ENCODE measurements around the gene DDX21. TPM values are rescaled to one million over a fixed set of nuclear protein-coding genes. Genes with fewer than 3 reads are reported as not detected.

Gene DDX21
- total RNA-seq, 1 experiment from 2014 or later: 88.0 TPM

DNA sequence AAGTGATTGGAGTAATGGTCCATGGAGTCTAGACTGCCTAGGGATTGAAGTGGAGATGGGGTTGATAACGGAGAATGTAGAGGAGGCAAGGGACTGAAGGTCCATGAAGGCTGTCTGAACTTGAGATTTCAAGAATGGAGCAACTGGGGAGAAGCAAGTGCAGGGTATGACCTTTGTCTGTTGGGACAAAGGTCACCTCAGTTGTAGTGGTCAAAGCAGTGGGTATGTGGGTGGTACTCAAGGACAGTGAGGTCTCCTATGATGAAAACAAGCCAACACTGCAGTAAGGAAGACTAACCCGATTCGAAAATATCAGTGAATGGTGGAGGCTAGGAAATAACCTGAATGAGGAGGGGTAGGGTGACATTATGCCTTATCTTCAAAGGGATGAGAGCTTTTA is 5.4 kb upstream of the DDX21 start:
- ChIA-PET CTCF (no interaction called here), POLR2A (ENCODE audit: unreplicated experiment) (interaction anchor here (0.6 kb wide), 1 partner anchor 479 kb away, joined by 6 read pairs; the partner anchor contains the start of gene DNA2)
- BruUV-seq (replicated peaks): no TSS peak
- H3K79me2 ChIP-seq (ENCODE audit: low read depth): peaks cover 8% of the 10 kb centered on the region
- no peak overlapping the region for H3K4me2 ChIP-seq
- peaks cover 16% of the 10 kb centered on the region; the same call in 1 of the 2 replicates for H3F3A ChIP-seq (ENCODE audit: insufficient read depth, low read depth)
- no peak overlapping the region for H3K27ac ChIP-seq
- TF ChIP-seq, protein P1, sequence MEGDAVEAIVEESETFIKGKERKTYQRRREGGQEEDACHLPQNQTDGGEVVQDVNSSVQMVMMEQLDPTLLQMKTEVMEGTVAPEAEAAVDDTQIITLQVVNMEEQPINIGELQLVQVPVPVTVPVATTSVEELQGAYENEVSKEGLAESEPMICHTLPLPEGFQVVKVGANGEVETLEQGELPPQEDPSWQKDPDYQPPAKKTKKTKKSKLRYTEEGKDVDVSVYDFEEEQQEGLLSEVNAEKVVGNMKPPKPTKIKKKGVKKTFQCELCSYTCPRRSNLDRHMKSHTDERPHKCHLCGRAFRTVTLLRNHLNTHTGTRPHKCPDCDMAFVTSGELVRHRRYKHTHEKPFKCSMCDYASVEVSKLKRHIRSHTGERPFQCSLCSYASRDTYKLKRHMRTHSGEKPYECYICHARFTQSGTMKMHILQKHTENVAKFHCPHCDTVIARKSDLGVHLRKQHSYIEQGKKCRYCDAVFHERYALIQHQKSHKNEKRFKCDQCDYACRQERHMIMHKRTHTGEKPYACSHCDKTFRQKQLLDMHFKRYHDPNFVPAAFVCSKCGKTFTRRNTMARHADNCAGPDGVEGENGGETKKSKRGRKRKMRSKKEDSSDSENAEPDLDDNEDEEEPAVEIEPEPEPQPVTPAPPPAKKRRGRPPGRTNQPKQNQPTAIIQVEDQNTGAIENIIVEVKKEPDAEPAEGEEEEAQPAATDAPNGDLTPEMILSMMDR (conservative IDR thresholded peaks at IDR 0.05): no peak
- TF ChIP-seq EZH2 (IDR thresholded peaks at IDR 0.05; ENCODE audit: low read depth): no peak
- H2AFZ ChIP-seq: no peak overlapping the region
- DNase-seq: no peak
- no peak overlapping the region for H3K4me3 ChIP-seq
- no peaks in the 10 kb centered on the region for H3K9me2 ChIP-seq (ENCODE audit: insufficient read depth)
- no peaks in the 10 kb centered on the region for H3K9me3 ChIP-seq (ENCODE audit: insufficient read depth, low read depth)
- no peaks in the 10 kb centered on the region for H3K27me3 ChIP-seq (ENCODE audit: insufficient read depth, low read depth)
- peaks cover 7% of the 10 kb centered on the region for H3K4me1 ChIP-seq (replicated peaks; ENCODE audit: insufficient read depth)
- intact Hi-C loops (cut with micrococcal nuclease; ENCODE audit: unreplicated experiment): no loop called here
- H3K36me3 ChIP-seq (ENCODE audit: low read depth): peaks cover 4% of the 10 kb centered on the region; the same call in 1 of the 2 replicates
- no peaks in the 10 kb centered on the region for H4K20me1 ChIP-seq (ENCODE audit: insufficient read depth)

DNA sequence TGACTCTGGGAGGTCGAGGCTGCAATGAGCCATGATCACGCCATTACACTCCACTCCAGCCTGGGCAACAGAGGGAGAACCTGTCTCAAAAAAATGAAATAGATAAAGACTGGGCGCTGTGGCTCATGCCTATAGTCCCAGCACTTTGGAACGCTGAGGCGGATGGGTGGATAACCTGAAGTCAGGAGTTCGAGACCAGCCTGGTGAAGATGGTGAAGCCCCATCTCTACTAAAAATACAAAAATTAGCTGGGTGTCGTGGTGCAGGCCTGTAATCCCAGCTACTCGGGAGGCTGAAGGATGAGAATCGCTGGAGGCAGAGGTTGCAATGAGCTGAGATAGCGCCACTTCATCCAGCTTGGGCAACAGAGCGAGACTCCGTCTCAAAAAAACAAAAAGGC is 1.1 kb upstream of the DDX21 start:
- Histone ChIP-seq H3K9me3 (ENCODE audit: insufficient read depth, low read depth) (no peaks in the 10 kb centered on the region), H3K36me3 (ENCODE audit: low read depth) (peaks cover 26% of the 10 kb centered on the region), H4K20me1 (ENCODE audit: insufficient read depth) (peaks cover 28% of the 10 kb centered on the region), H3K4me3 (peak overlapping the region; percentile 85; the same call in 1 of the 2 replicates), H3K4me2 (peak overlapping the region; percentile 90), H3K79me2 (ENCODE audit: low read depth) (peaks cover 46% of the 10 kb centered on the region), H3F3A (ENCODE audit: insufficient read depth, low read depth) (peaks cover 34% of the 10 kb centered on the region), H3K27me3 (ENCODE audit: insufficient read depth, low read depth) (no peaks in the 10 kb centered on the region), H3K9me2 (ENCODE audit: insufficient read depth) (no peaks in the 10 kb centered on the region), H2AFZ (no peak overlapping the region), H3K4me1 (replicated peaks; ENCODE audit: insufficient read depth) (peaks cover 29% of the 10 kb centered on the region), H3K27ac (no peak overlapping the region)
- no peak for TF ChIP-seq EZH2 (IDR thresholded peaks at IDR 0.05; ENCODE audit: low read depth)
- TF ChIP-seq, protein P1 (conservative IDR thresholded peaks at IDR 0.05): no peak
- no TSS peak for BruUV-seq (replicated peaks)
- intact Hi-C loops (cut with micrococcal nuclease; ENCODE audit: unreplicated experiment): loop anchor here (1.0 to 5.0 kb wide), 2 partner anchors 138 to 428 kb away; partner anchors contain the start of gene SLC25A16
- no peak for DNase-seq
- ChIA-PET POLR2A (ENCODE audit: unreplicated experiment) (no interaction called here), CTCF (interaction anchor here (0.7 kb wide), 1 partner anchor 438 kb away, joined by 3 read pairs; no protein-coding TSS in a partner anchor)

DNA sequence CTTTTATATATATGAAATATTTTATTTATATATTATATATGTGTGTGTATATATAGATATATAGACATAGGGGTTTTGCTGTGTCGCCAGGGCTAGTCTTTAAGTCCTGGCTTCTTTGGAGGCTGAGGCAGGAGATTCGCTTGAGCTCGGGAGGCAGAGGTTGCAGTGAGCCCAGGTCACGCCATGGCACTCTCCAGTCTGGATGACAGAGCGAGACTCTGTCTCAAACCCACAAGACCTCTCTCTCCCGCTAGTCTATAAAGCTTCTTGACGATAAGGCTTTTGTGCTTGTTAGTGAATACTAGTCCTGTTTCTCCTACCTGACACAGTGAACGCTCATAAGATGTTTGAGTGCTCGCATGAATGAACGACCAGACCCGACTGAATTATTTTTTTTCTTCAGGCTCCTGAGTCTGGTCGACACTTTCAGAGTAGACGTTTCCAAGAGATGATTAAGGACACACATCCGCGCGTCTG is 577 bp upstream of the DDX21 start:
- ChIA-PET CTCF (no interaction called here), POLR2A (ENCODE audit: unreplicated experiment) (no interaction called here)
- Histone ChIP-seq H3K4me2 (peak overlapping the region; percentile 90), H3K9me3 (ENCODE audit: insufficient read depth, low read depth) (no peaks in the 10 kb centered on the region), H3K79me2 (ENCODE audit: low read depth) (peaks cover 51% of the 10 kb centered on the region), H2AFZ (peak overlapping the region; percentile 86), H4K20me1 (ENCODE audit: insufficient read depth) (peaks cover 33% of the 10 kb centered on the region), H3K27ac (peak overlapping the region; percentile 86), H3F3A (ENCODE audit: insufficient read depth, low read depth) (peaks cover 37% of the 10 kb centered on the region), H3K4me1 (replicated peaks; ENCODE audit: insufficient read depth) (peaks cover 29% of the 10 kb centered on the region), H3K27me3 (ENCODE audit: insufficient read depth, low read depth) (no peaks in the 10 kb centered on the region), H3K4me3 (peak overlapping the region; percentile 85), H3K36me3 (ENCODE audit: low read depth) (peaks cover 29% of the 10 kb centered on the region), H3K9me2 (ENCODE audit: insufficient read depth) (no peaks in the 10 kb centered on the region; the same call in 1 of the 2 replicates)
- BruUV-seq (replicated peaks): TSS peak; percentile 73
- TF ChIP-seq EZH2 (IDR thresholded peaks at IDR 0.05; ENCODE audit: low read depth): no peak
- TF ChIP-seq, protein P1 (conservative IDR thresholded peaks at IDR 0.05): no peak
- intact Hi-C loops (cut with micrococcal nuclease; ENCODE audit: unreplicated experiment): loop anchor here (1.0 to 5.0 kb wide), 2 partner anchors 138 to 428 kb away; partner anchors contain the start of gene SLC25A16
- no peak for DNase-seq
